KMS-11 (cell line): Measurements from ENCODE around the gene OLFML1.

ENCODE experiments used
- H2AFZ ChIP-seq: fragments of 200-600 bp; sonication (generic); 2 replicates; pipeline ENCODE4 v1.6.1; 2016; ENCODE audit warnings: antibody characterized with exemption, mixed run types, low read depth
- H3K27ac ChIP-seq: fragments of 200-600 bp; sonication (generic); 2 replicates; pipeline ENCODE4 v1.6.1; 2016; ENCODE audit warnings: mild to moderate bottlenecking, mixed run types
- H3K27me3 ChIP-seq: fragments of 200-600 bp; sonication (generic); 2 replicates; pipeline ENCODE4 v1.6.1; 2017; ENCODE audit warnings: mild to moderate bottlenecking, low read depth, mixed run types, moderate library complexity; ENCODE audit not compliant: insufficient read depth
- H3K36me3 ChIP-seq: fragments of 200-600 bp; sonication (generic); 2 replicates; pipeline ENCODE4 v1.6.1; 2017; ENCODE audit warnings: mild to moderate bottlenecking, mixed run types; ENCODE audit not compliant: insufficient read depth
- H3K4me1 ChIP-seq: fragments of 200-600 bp; sonication (generic); 2 replicates; pipeline ENCODE4 v1.6.1; 2016; ENCODE audit warnings: mild to moderate bottlenecking, low read depth, mixed run types; ENCODE audit not compliant: poor library complexity, severe bottlenecking
- H3K4me2 ChIP-seq: fragments of 200-600 bp; sonication (generic); 2 replicates; pipeline ENCODE4 v1.7.0; 2016; ENCODE audit warnings: mild to moderate bottlenecking, mixed run types
- H3K4me3 ChIP-seq: fragments of 200-600 bp; sonication (generic); IDR thresholded peaks from 2 replicates; pipeline ENCODE4 v1.6.1; 2017; ENCODE audit warnings: low read depth, low read length, mixed read lengths; ENCODE audit not compliant: insufficient read depth
- H3K79me2 ChIP-seq: fragments of 200-600 bp; sonication (generic); 2 replicates; pipeline ENCODE4 v1.6.1; 2016; ENCODE audit warnings: low read depth, mixed run types; ENCODE audit not compliant: insufficient read depth
- H3K9ac ChIP-seq: fragments of 200-600 bp; sonication (generic); 2 replicates; pipeline ENCODE4 v1.6.1; 2016; ENCODE audit warnings: mild to moderate bottlenecking, mixed run types
- H4K20me1 ChIP-seq: fragments of 200-600 bp; sonication (generic); 2 replicates; pipeline ENCODE4 v1.6.1; 2016; ENCODE audit warnings: mild to moderate bottlenecking, mixed run types; ENCODE audit not compliant: insufficient read depth
- TF ChIP-seq, protein P1 (sequence below): fragments of 200-600 bp; sonication (generic); conservative IDR thresholded peaks from 2 replicates; pipeline ENCODE4 v1.6.1; 2017; ENCODE audit warnings: low read depth, mild to moderate bottlenecking, antibody characterized with exemption, low read length, moderate library complexity, mixed read lengths

OLFML1 gene

DNA sequence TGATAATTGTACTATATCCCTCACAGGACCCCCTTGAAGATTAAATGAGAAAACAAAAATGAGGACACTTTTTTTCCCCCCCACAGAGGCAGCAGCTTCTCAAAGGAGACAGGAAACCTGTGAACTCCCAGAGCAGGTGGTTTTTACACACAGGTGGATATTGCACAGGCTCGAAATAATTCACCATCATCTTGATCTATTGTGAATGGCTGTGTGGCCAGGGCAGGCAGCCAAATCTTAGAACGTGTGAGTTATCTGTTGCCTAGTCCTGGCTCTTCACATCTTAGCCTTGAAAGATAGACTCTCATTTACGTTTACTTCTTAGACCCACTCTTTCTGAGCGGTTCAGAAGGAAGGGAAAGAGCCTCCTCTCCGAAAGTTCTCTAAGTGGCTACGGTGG is 52.0 kb downstream of the OLFML1 start:
- TF ChIP-seq, protein P1, sequence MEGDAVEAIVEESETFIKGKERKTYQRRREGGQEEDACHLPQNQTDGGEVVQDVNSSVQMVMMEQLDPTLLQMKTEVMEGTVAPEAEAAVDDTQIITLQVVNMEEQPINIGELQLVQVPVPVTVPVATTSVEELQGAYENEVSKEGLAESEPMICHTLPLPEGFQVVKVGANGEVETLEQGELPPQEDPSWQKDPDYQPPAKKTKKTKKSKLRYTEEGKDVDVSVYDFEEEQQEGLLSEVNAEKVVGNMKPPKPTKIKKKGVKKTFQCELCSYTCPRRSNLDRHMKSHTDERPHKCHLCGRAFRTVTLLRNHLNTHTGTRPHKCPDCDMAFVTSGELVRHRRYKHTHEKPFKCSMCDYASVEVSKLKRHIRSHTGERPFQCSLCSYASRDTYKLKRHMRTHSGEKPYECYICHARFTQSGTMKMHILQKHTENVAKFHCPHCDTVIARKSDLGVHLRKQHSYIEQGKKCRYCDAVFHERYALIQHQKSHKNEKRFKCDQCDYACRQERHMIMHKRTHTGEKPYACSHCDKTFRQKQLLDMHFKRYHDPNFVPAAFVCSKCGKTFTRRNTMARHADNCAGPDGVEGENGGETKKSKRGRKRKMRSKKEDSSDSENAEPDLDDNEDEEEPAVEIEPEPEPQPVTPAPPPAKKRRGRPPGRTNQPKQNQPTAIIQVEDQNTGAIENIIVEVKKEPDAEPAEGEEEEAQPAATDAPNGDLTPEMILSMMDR: no peak
- H3K4me2 ChIP-seq: no peak overlapping the region

DNA sequence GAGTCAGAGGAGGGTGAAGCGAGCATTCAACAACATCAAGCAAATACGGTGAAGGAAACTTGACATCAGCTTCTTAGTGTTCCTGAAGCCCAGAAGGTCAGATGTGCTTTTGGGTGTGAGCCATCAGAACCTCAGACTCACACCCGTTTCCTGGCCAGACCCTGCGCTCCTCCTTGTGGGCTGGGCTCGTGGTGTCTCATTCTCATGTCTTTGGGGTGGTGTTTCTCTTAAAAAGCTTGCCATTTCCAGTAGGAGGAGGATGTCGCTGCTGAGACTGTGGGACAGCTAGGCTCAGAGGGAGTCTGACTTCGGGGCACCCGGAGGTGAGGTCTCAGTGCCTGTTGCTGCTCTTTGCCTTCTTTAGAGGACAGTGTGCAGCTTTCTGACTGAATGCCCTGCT is 52.7 kb downstream of the OLFML1 start:
- Histone ChIP-seq H3K9ac (no peak overlapping the region), H3K4me1 (peaks cover 18% of the 10 kb centered on the region), H3K27ac (no peak overlapping the region), H3K79me2 (no peaks in the 10 kb centered on the region), H2AFZ (no peak overlapping the region), H4K20me1 (no peaks in the 10 kb centered on the region), H3K27me3 (no peaks in the 10 kb centered on the region), H3K4me3 (no peak overlapping the region), H3K36me3 (no peaks in the 10 kb centered on the region), H3K4me2 (no peak overlapping the region)
- TF ChIP-seq, protein P1: no peak

More for the DNA sequence above, 52.0 kb downstream of the OLFML1 start:
- Histone ChIP-seq H3K9ac (no peak overlapping the region), H3K4me1 (peaks cover 18% of the 10 kb centered on the region), H3K36me3 (no peaks in the 10 kb centered on the region), H3K27me3 (no peaks in the 10 kb centered on the region), H3K4me3 (no peak overlapping the region), H3K79me2 (no peaks in the 10 kb centered on the region), H4K20me1 (no peaks in the 10 kb centered on the region), H2AFZ (no peak overlapping the region), H3K27ac (no peak overlapping the region)

DNA sequence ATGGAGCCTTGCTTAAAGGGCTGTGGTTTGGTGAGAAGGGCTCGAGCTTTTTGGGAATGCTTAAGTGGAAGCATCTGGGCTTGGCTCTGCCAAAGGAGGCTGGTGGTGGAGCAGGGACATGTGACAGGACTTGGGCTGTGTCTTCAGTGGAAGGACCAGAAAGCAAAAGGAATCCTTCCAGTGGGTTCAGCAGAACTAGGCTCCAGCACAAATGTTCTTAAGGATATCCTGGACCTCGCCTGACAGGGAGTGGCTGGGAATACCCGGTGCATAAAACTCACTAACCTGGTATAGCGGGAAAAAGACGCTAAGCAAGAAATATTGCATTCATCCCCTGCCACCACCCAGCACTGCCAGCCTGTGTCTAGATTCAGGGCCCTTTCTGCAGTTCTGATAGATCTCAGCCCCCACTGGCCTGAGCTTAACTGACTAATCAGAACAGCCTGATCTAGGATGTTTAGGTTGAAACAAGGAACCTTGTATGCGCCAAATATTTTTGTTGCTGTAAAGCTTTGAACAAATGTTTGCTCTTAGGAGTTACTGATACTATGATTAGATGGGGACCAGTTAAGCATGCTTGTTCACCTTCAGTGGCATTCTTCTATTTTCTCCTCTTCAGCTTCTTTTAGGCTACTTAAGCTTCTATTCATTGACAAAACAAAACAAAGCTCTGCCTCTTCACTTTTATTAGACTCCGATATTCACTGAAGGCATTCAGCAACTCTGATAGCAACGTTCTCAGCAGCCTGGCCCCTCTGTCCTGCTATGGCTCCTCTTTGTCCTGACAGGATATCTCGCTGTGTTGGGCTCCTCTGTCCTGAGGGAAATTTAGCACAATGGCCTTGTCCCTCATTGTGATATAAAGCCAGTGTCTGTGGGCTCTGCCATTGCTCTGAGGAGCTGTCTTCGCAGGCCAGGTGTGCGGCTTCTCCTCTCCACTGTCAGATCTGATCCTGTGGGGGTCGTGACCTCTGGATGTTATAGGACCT is 53.5 kb downstream of the OLFML1 start:
- Histone ChIP-seq H3K27ac (no peak overlapping the region), H2AFZ (no peak overlapping the region), H3K36me3 (no peaks in the 10 kb centered on the region), H3K4me3 (no peak overlapping the region), H3K9ac (no peak overlapping the region), H3K79me2 (no peaks in the 10 kb centered on the region), H3K4me1 (peaks cover 11% of the 10 kb centered on the region), H3K27me3 (no peaks in the 10 kb centered on the region), H3K4me2 (no peak overlapping the region), H4K20me1 (no peaks in the 10 kb centered on the region)
- TF ChIP-seq, protein P1: no peak

DNA sequence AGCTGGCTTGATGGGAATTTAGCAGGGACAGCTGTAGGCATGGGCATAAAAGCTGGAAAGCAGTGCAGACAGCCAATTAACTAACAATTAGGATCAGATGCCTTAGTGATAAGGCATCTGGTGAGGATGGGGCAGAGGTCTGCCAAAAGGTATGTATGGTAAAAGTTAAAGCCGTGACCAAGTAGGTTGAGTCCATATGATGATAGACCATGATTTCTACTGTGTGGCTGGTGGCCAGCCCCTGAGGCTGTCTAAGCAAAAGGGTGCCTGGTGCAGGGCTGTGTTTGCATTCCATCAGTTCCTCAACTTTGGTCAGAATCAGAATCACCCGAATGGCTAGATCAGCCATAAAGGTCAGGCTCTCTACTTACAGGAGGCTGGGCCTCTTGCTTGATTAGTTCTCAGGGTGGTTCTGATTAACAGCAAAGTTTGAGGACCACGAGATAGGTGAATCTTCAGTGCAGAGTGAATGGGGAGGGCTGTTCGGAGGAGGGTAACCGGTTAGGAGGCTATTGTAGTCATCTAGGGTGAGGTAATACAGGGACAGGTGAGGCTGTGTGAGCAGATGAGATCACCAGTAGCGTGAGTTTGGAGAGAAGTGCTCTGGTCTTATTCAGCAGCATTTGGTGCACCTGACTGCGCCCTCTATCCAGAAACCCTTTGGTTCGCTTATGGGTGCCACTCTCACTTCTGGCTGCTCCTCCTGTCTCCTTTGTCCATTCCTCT is 55.7 kb downstream of the OLFML1 start:
- H3K27me3 ChIP-seq: no peaks in the 10 kb centered on the region
- TF ChIP-seq, protein P1: no peak
- no peaks in the 10 kb centered on the region for H3K36me3 ChIP-seq
- no peak overlapping the region for H3K4me3 ChIP-seq
- H3K4me2 ChIP-seq: no peak overlapping the region
- H4K20me1 ChIP-seq: no peaks in the 10 kb centered on the region
- H3K27ac ChIP-seq: no peak overlapping the region
- H3K4me1 ChIP-seq: no peaks in the 10 kb centered on the region
- H3K9ac ChIP-seq: no peak overlapping the region
- no peaks in the 10 kb centered on the region for H3K79me2 ChIP-seq
- no peak overlapping the region for H2AFZ ChIP-seq
